Measurements from ENCODE around the gene BNC2.

BNC2 gene

DNA sequence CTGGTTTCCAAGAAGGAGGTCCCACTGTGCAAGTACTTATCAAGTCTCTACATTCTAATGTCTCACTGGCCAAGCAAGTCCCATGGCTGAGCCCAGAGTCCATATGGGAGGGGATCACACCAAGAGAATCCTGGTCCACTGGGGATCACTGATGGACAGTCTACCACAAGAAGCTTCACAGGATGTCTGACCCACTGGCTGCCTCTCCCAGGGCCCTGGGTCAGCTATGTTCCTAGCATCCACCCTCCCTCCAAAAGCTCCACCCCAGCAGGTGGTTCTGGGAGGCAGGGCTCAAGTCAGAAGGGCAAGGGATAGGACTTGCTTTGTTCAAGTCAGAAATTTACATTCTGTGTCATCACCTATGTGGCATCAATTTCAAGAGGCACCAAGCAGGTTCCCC, 508.5 kb downstream of the BNC2 start:
- Histone ChIP-seq H3K9ac (ENCODE audit: low read length) (no peak overlapping the region), H3K27me3 (replicated peaks; ENCODE audit: control insufficient read depth, insufficient read depth, low read length) (no peaks in the 10 kb centered on the region), H3K9me3 (ENCODE audit: control insufficient read depth, low read length) (no peaks in the 10 kb centered on the region), H3K4me1 (ENCODE audit: control insufficient read depth, insufficient read depth, low read length) (no peaks in the 10 kb centered on the region), H3K36me3 (ENCODE audit: control insufficient read depth, insufficient read depth, low read length, severe bottlenecking) (no peaks in the 10 kb centered on the region), H3K4me3 (ENCODE audit: low read length) (no peak overlapping the region)
- DNase-seq (ENCODE audit: low read depth): no peak

- no peak overlapping the region for H3K4me3 ChIP-seq (ENCODE audit: low read length)
- H3K27me3 ChIP-seq (replicated peaks; ENCODE audit: control insufficient read depth, insufficient read depth, low read length): no peaks in the 10 kb centered on the region
- H3K9ac ChIP-seq (ENCODE audit: low read length): no peak overlapping the region
- H3K36me3 ChIP-seq (ENCODE audit: control insufficient read depth, insufficient read depth, low read length, severe bottlenecking): no peaks in the 10 kb centered on the region
- H3K9me3 ChIP-seq (ENCODE audit: control insufficient read depth, low read length): no peaks in the 10 kb centered on the region
- H3K4me1 ChIP-seq (ENCODE audit: control insufficient read depth, insufficient read depth, low read length): no peaks in the 10 kb centered on the region
- DNase-seq (ENCODE audit: low read depth): no peak
Measured at GRCh38 chr9:16361118-16361517, 509.4 kb downstream of the BNC2 start.

- H3K9me3 ChIP-seq (ENCODE audit: control insufficient read depth, low read length): no peaks in the 10 kb centered on the region
- DNase-seq (ENCODE audit: low read depth): no peak
- H3K4me3 ChIP-seq (ENCODE audit: low read length): no peak overlapping the region
- no peak overlapping the region for H3K9ac ChIP-seq (ENCODE audit: low read length)
- H3K4me1 ChIP-seq (ENCODE audit: control insufficient read depth, insufficient read depth, low read length): no peaks in the 10 kb centered on the region
- no peaks in the 10 kb centered on the region for H3K36me3 ChIP-seq (ENCODE audit: control insufficient read depth, insufficient read depth, low read length, severe bottlenecking)
- H3K27me3 ChIP-seq (replicated peaks; ENCODE audit: control insufficient read depth, insufficient read depth, low read length): no peaks in the 10 kb centered on the region
Measured at GRCh38 chr9:16360247-16360646, 510.2 kb downstream of the BNC2 start.

All from adipocyte (in vitro differentiated cells).